HepG2 (cell line): ENCODE results near the gene TSC22D1. TPM values are rescaled to one million over a fixed set of nuclear protein-coding genes. Genes with fewer than 3 reads are reported as not detected.

ENCODE experiments used
- ATAC-seq: fragments of 200-7000 bp; cut with Tn5 transposase; 3 replicates; pipeline ENCODE4 v1.9.1; 2020; ENCODE audit warnings: mild to moderate bottlenecking, moderate library complexity
- BruUV-seq: library from RNA; stranded (reverse); fragments of 400-500 nt; replicated peaks from 2 replicates; lab custom pipeline; 2021; lab: Mats Ljungman, UMichigan
- CTCF ChIA-PET: fragments of 300-600 bp; formaldehyde crosslinking; extraction: SDS; loops from one replicate; lab custom pipeline; 2021; ENCODE audit warnings: low total read pairs, inconsistent platforms, low intra/inter-chr PET ratio; lab: Yijun Ruan, JAX
- POLR2A ChIA-PET: fragments of 350-600 bp; sonication (Branson Sonifier 250); formaldehyde crosslinking; loops from one replicate; lab custom pipeline; 2020; ENCODE audit warnings: antibody characterized with exemption, inconsistent platforms; lab: Yijun Ruan, JAX
- DNase-seq: peaks from one replicate; pipeline ENCODE4 v3.0.0-alpha.2; 2015; ENCODE audit warnings: low spot score
- FAIRE-seq: peaks from 3 replicates; lab custom pipeline; 2011; peaks lifted over from hg19 to GRCh38; lab: Jason Lieb, UNC
- H2AFZ ChIP-seq: one replicate; pipeline ENCODE4 v1.6.1; 2011; ENCODE audit warnings: low read length, inconsistent platforms
- H3K27ac ChIP-seq: fragments of 300-600 bp; 3 replicates; pipeline ENCODE4 v1.8.0; 2011; ENCODE audit warnings: mixed run types, mild to moderate bottlenecking, mixed read lengths, low read length, inconsistent platforms; ENCODE audit not compliant: insufficient read depth; ENCODE audit errors: extremely low read length
- H3K27me3 ChIP-seq, 2 experiments: fragments of 200-600 bp in 1 of 2; 2 replicates in 1 of 2; 3 replicates in 1 of 2; pipeline versions ENCODE4 v1.6.0 to v1.8.0; 2011; ENCODE audit warnings: low read length in 2 of 2, mild to moderate bottlenecking in 2 of 2, moderate library complexity in 2 of 2, inconsistent platforms in 1 of 2; ENCODE audit not compliant: insufficient read depth in 2 of 2, control insufficient read depth in 1 of 2
- H3K36me3 ChIP-seq, 2 experiments: fragments of 200-600 bp in 1 of 2; replicated peaks in 1 of 2; 2 replicates in 1 of 2; 3 replicates in 1 of 2; pipeline versions ENCODE4 v1.5.1 to v1.8.0; 2011; ENCODE audit warnings: low read length in 2 of 2, inconsistent platforms in 1 of 2; ENCODE audit not compliant: insufficient read depth in 2 of 2, control insufficient read depth in 1 of 2
- H3K4me1 ChIP-seq: 2 replicates; pipeline ENCODE4 v1.5.1; 2012; ENCODE audit warnings: low read length, inconsistent platforms; ENCODE audit not compliant: insufficient read depth
- H3K4me2 ChIP-seq: 2 replicates; pipeline ENCODE4 v1.6.0; 2011; ENCODE audit warnings: low read depth, low read length, inconsistent platforms
- H3K4me3 ChIP-seq, 3 experiments: fragments of 200-600 bp in 1 of 3; sonication (generic), shearing (Covaris generic) in 1 of 3; replicated peaks in 1 of 3; 2 replicates each; pipeline ENCODE4 v1.5.1; 2011 to 2016; ENCODE audit warnings: low read length in 3 of 3, inconsistent platforms in 2 of 3, low read depth in 2 of 3, mild to moderate bottlenecking in 2 of 3, control low read depth in 1 of 3, mixed read lengths in 1 of 3; ENCODE audit not compliant: insufficient read depth in 1 of 3
- H3K79me2 ChIP-seq: one replicate; pipeline ENCODE4 v1.6.1; 2011; ENCODE audit warnings: low read length, inconsistent platforms; ENCODE audit not compliant: insufficient read depth
- H3K9ac ChIP-seq: 2 replicates; pipeline ENCODE4 v1.6.0; 2011; ENCODE audit warnings: mild to moderate bottlenecking, low read depth, low read length, inconsistent platforms; ENCODE audit not compliant: insufficient read depth
- H3K9me3 ChIP-seq: 2 replicates; pipeline ENCODE4 v1.5.1; 2012; ENCODE audit warnings: mild to moderate bottlenecking, low read length
- H4K20me1 ChIP-seq: 2 replicates; pipeline ENCODE4 v1.6.0; 2011; ENCODE audit warnings: inconsistent platforms, mild to moderate bottlenecking, low read length, moderate library complexity; ENCODE audit not compliant: insufficient read depth
- ATF7 ChIP-seq, 2 experiments: fragments of 450-650 bp in 1 of 2; sonication (generic) in 1 of 2; formaldehyde crosslinking in 1 of 2; IDR thresholded peaks; 2 replicates each; pipeline versions ENCODE4 v1.4.0 to v1.6.1; 2016 to 2020; ENCODE audit warnings: antibody characterized with exemption in 1 of 2, mild to moderate bottlenecking in 1 of 2, missing genetic modification reagents in 1 of 2
- CAMTA2 ChIP-seq: sonication (generic); formaldehyde crosslinking; IDR thresholded peaks from 2 replicates; pipeline ENCODE4 v1.4.0; 2020; ENCODE audit warnings: mild to moderate bottlenecking, missing genetic modification reagents, borderline replicate concordance
- CSRNP1 ChIP-seq: sonication (generic); formaldehyde crosslinking; IDR thresholded peaks from 2 replicates; pipeline ENCODE4 v1.8.1; 2023; ENCODE audit warnings: mild to moderate bottlenecking, missing genetic modification reagents
- DR1 ChIP-seq: sonication (generic); formaldehyde crosslinking; IDR thresholded peaks from 2 replicates; pipeline ENCODE4 v1.8.0; 2021; ENCODE audit warnings: mild to moderate bottlenecking, missing genetic modification reagents, inconsistent platforms
- FOXC1 ChIP-seq: sonication (generic); formaldehyde crosslinking; IDR thresholded peaks from 2 replicates; pipeline ENCODE4 v1.8.0; 2022; ENCODE audit warnings: mild to moderate bottlenecking, missing genetic modification reagents, borderline replicate concordance
- HIVEP1 ChIP-seq: sonication (generic); formaldehyde crosslinking; IDR thresholded peaks from 2 replicates; pipeline ENCODE4 v1.4.0; 2020; ENCODE audit warnings: mild to moderate bottlenecking, missing genetic modification reagents
- MAX ChIP-seq: IDR thresholded peaks from 2 replicates; pipeline ENCODE4 v1.6.1; 2012; ENCODE audit warnings: inconsistent platforms
- MED1 ChIP-seq: sonication (generic); formaldehyde crosslinking; IDR thresholded peaks from 2 replicates; pipeline ENCODE4 v1.4.0; 2020; ENCODE audit warnings: missing genetic modification reagents
- PTBP1 ChIP-seq: fragments of 200-400 bp; formaldehyde crosslinking; IDR thresholded peaks from 2 replicates; pipeline ENCODE4 v1.6.1; 2018; ENCODE audit warnings: low read length, low read depth; ENCODE audit not compliant: poor library complexity, severe bottlenecking
- TARDBP ChIP-seq: sonication (generic); formaldehyde crosslinking; IDR thresholded peaks from 2 replicates; pipeline ENCODE4 v1.8.0; 2022; ENCODE audit warnings: mild to moderate bottlenecking, missing genetic modification reagents
- TP53 ChIP-seq: sonication (generic); formaldehyde crosslinking; conservative IDR thresholded peaks from 2 replicates; pipeline ENCODE4 v1.4.0; 2020; ENCODE audit warnings: missing genetic modification reagents
- ZMYM2 ChIP-seq: sonication (generic); formaldehyde crosslinking; IDR thresholded peaks from 2 replicates; pipeline ENCODE4 v1.8.0; 2022; ENCODE audit warnings: mild to moderate bottlenecking, missing genetic modification reagents
- ZNF451 ChIP-seq: sonication (generic); formaldehyde crosslinking; IDR thresholded peaks from 2 replicates; pipeline ENCODE4 v1.5.0; 2020; ENCODE audit warnings: mild to moderate bottlenecking, missing genetic modification reagents
- ZNF660 ChIP-seq: sonication (generic); formaldehyde crosslinking; IDR thresholded peaks from 2 replicates; pipeline ENCODE4 v1.5.1; 2020; ENCODE audit warnings: mild to moderate bottlenecking, low read depth, missing genetic modification reagents, borderline replicate concordance
- WGBS: methylation state at CpG from one replicate; pipeline ENCODE4 v1.1.6; 2017; ENCODE audit warnings: low lambda C conversion rate; 5-methylcytosine and 5-hydroxymethylcytosine counted together
- in situ Hi-C: cut with HindIII; loops from 2 replicates; pipeline ENCODE4 v1.10.0; 2017; ENCODE audit warnings: low pct_unique_long_range_greater_than_20kb; ENCODE audit not compliant: extremely low pct_ligation_motif_present
- intact Hi-C: fragments of 100-400 bp; cut with micrococcal nuclease; formaldehyde crosslinking; loops from one replicate; pipeline ENCODE4 v1.10.0; 2022; ENCODE audit not compliant: unreplicated experiment
- polyA plus RNA-seq, 8 experiments: library from polyadenylated mRNA; depleted of rRNA in 3 of 8; stranded (reverse) in 7 of 8; unstranded in 1 of 8; fragments of >200 nt; fragmentation: Illumina TruSeq in 4 of 8; extraction: Trizol in 4 of 8; gene quantifications; 2 replicates each; pipeline versions ENCODE4 v1.2.1 to v1.2.3, GENCODE V29; 2011 to 2016; ENCODE audit warnings: low read depth in 4 of 8, missing spikeins in 1 of 8, mixed read lengths in 1 of 8; ENCODE audit not compliant: insufficient read depth in 1 of 8
- total RNA-seq, 5 experiments: library from RNA; depleted of rRNA; stranded (reverse); fragments of >200 nt; fragmentation: Illumina TruSeq; extraction: Trizol; gene quantifications; 2 replicates each; pipeline ENCODE4 v1.2.3, GENCODE V29; 2016; ENCODE audit warnings: low read depth in 1 of 5
- TF ChIP-seq, protein P1 (sequence below): sonication (generic); formaldehyde crosslinking; IDR thresholded peaks from 2 replicates; pipeline ENCODE4 v1.5.1; 2020; ENCODE audit warnings: missing genetic modification reagents, mild to moderate bottlenecking, borderline replicate concordance

TSC22D1 gene
- total and polyA plus RNA-seq, 2 of the 13 experiments (the other 11 are each of a cell fraction or from before 2014, with no cell fraction given), result 18.4 to 35.7 TPM

GRCh38 chr13:44425815-44426078 is 150.4 kb downstream of the TSC22D1 start:
- intact Hi-C loops (no loop called here), in situ Hi-C loops (no loop called here)
- CTCF ChIA-PET, result no interaction called here
- no peak overlapping the region for H3K4me3 ChIP-seq
- H3K79me2 ChIP-seq, result no peaks in the 10 kb centered on the region
- DNase-seq, result no peak
- no peaks in the 10 kb centered on the region for H4K20me1 ChIP-seq
- H3K36me3 ChIP-seq, result no peaks in the 10 kb centered on the region
- no peak overlapping the region for H3K27ac ChIP-seq
- ATAC-seq, result no peak
- H3K4me1 ChIP-seq, result peaks cover 45% of the 10 kb centered on the region
- no peak overlapping the region for H2AFZ ChIP-seq
- TF ChIP-seq ZMYM2 (CRISPR knock-in tag) (no peak), MAX (no peak), TP53 (CRISPR knock-in tag) (no peak), CSRNP1 (CRISPR knock-in tag) (no peak), DR1 (CRISPR knock-in tag) (no peak), MED1 (CRISPR knock-in tag) (no peak), CAMTA2 (CRISPR knock-in tag) (no peak), HIVEP1 (no peak), TARDBP (CRISPR knock-in tag) (no peak), PTBP1 (no peak), ZNF660 (CRISPR knock-in tag) (no peak), FOXC1 (CRISPR knock-in tag) (no peak), ATF7 (IDR thresholded peaks at IDR 0.05) (no peak), ATF7 (CRISPR knock-in tag; IDR thresholded peaks at IDR 0.05) (no peak), ZNF451 (CRISPR knock-in tag) (no peak)
- TF ChIP-seq, protein P1, sequence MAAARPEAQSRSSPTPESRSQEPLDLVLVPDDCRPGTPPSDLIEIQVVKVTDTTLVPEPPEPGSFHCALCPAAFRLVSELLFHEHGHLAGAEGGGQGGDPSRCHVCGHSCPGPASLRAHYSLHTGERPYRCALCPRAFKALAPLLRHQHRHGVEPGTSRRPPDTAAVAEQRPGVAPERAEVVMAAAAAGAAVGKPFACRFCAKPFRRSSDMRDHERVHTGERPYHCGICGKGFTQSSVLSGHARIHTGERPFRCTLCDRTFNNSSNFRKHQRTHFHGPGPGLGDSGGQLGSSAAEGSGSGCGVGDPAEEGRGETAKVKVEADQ, result no peak
- no peak for FAIRE-seq
- no peak overlapping the region for H3K9ac ChIP-seq
- WGBS, result 100% methylated on average over 2 of the region's 2 CpGs
- POLR2A ChIA-PET, result no interaction called here
- H3K9me3 ChIP-seq, result no peaks in the 10 kb centered on the region
- BruUV-seq, result no TSS peak
- no peaks in the 10 kb centered on the region for H3K27me3 ChIP-seq
- H3K4me2 ChIP-seq, result no peak overlapping the region
